Cerebellar nuclear complex (tissue), 1 donor: Measurements from ENCODE around the gene DNASE1L3.

Source experiments
- DNase-seq, 2 experiments: peaks; one replicate each; lab custom pipeline; 2025; lab: John Stamatoyannopoulos, UW

The DNASE1L3 gene

GRCh38 chr3:58179235-58180098, 31.3 kb downstream of the DNASE1L3 start:
- no peak for DNase-seq

- no peak for DNase-seq
These were observed 32.1 kb downstream of the DNASE1L3 start for GRCh38 chr3:58178528-58179234.

- peak in 1 of 2 experiments; percentile 50 for DNase-seq
These were observed 32.8 kb downstream of the DNASE1L3 start for GRCh38 chr3:58177747-58178527.

GRCh38 chr3:58176827-58177489, 33.8 kb downstream of the DNASE1L3 start:
- no peak for DNase-seq

GRCh38 chr3:58176185-58176530, 34.6 kb downstream of the DNASE1L3 start:
- DNase-seq, result no peak

- DNase-seq, result no peak
These were observed 35.2 kb downstream of the DNASE1L3 start for GRCh38 chr3:58175437-58176184.

GRCh38 chr3:58175187-58175436, 35.7 kb downstream of the DNASE1L3 start:
- DNase-seq, result no peak

- no peak for DNase-seq
These were observed 36.9 kb downstream of the DNASE1L3 start for GRCh38 chr3:58173669-58174398.

GRCh38 chr3:58173029-58173668, 37.6 kb downstream of the DNASE1L3 start:
- DNase-seq, result no peak

- no peak for DNase-seq
These were observed 39.6 kb downstream of the DNASE1L3 start for GRCh38 chr3:58171126-58171525.

GRCh38 chr3:58170376-58170775, 40.4 kb downstream of the DNASE1L3 start:
- DNase-seq, result no peak

GRCh38 chr3:58169371-58169770, 41.4 kb downstream of the DNASE1L3 start:
- no peak for DNase-seq

GRCh38 chr3:58168498-58168897, 42.3 kb downstream of the DNASE1L3 start:
- no peak for DNase-seq

- DNase-seq, result no peak
These were observed 43.1 kb downstream of the DNASE1L3 start for GRCh38 chr3:58167431-58168351.

GRCh38 chr3:58164906-58165821, 45.6 kb downstream of the DNASE1L3 start:
- no peak for DNase-seq

GRCh38 chr3:58164199-58164879, 46.4 kb downstream of the DNASE1L3 start:
- no peak for DNase-seq

GRCh38 chr3:58163234-58163633, 47.5 kb downstream of the DNASE1L3 start:
- no peak for DNase-seq
